GM21619 (cell line): ENCODE data around the gene JUP.

Experiments used
- ATAC-seq: cut with Tn5 transposase; IDR thresholded peaks from one replicate; pipeline ENCODE4 v1.9.1; 2021; ENCODE audit not compliant: unreplicated experiment

JUP gene

GRCh38 chr17:41810659-41811548, 24.4 kb upstream of the JUP start:
- ATAC-seq = no peak

- ATAC-seq = no peak
Measured at GRCh38 chr17:41806685-41807445, 20.4 kb upstream of the JUP start.

- ATAC-seq = no peak
Measured at GRCh38 chr17:41803049-41804020, 16.8 kb upstream of the JUP start.

- ATAC-seq = no peak
Measured at GRCh38 chr17:41801374-41802271, 15.1 kb upstream of the JUP start.

- ATAC-seq = no peak
Measured at GRCh38 chr17:41800601-41801373, 14.3 kb upstream of the JUP start.

- no peak for ATAC-seq
Measured at GRCh38 chr17:41799366-41799765, 12.9 kb upstream of the JUP start.

- ATAC-seq = no peak
Measured at GRCh38 chr17:41797377-41797776, 10.9 kb upstream of the JUP start.

GRCh38 chr17:41796121-41796895, 9.8 kb upstream of the JUP start:
- ATAC-seq = no peak

GRCh38 chr17:41794540-41794975, 8.0 kb upstream of the JUP start:
- ATAC-seq = no peak

GRCh38 chr17:41793784-41794539, 7.5 kb upstream of the JUP start:
- no peak for ATAC-seq

- ATAC-seq = no peak
Measured at GRCh38 chr17:41792845-41793783, 6.6 kb upstream of the JUP start.

- no peak for ATAC-seq
Measured at GRCh38 chr17:41787021-41787418, 509 bp upstream of the JUP start.

GRCh38 chr17:41785859-41786226, 668 bp downstream of the JUP start:
- no peak for ATAC-seq

- ATAC-seq = no peak
Measured at GRCh38 chr17:41785091-41785858, 1.2 kb downstream of the JUP start.

- ATAC-seq = no peak
Measured at GRCh38 chr17:41784207-41784744, 2.2 kb downstream of the JUP start.

GRCh38 chr17:41782142-41782541, 4.4 kb downstream of the JUP start:
- no peak for ATAC-seq
